ENCODE measurements around the gene CASS4. TPM values are rescaled to one million over a fixed set of nuclear protein-coding genes. Genes with fewer than 3 reads are reported as not detected.

CASS4 gene
- total RNA-seq, 1 donor from 2014 or later: not detected

DNA sequence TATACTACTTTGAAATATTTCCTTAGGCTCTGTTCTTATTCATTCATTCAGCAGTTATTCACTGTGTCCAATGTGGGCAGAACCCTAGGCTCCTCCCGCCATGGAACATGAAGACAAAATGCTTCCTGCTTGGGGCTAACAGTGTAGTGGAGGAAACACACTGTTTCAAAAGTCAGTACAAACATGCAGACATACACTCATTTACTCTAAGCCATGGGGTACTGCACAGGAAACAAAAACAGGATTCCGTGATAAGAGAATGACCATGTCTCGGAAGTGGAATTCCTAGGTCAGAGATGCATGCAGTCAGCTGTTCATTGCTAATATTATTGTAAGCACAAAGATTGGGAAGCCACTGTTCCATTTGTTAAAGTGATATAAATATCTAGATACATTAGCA lies 94.0 kb downstream of the CASS4 start:
- Mint-ChIP-seq H3K36me3 (ENCODE audit: unreplicated experiment) (no peaks in the 10 kb centered on the region), H3K27ac (ENCODE audit: unreplicated experiment) (no peak overlapping the region), H3K27me3 (ENCODE audit: unreplicated experiment) (no peaks in the 10 kb centered on the region), H3K4me1 (ENCODE audit: low read depth, unreplicated experiment) (peaks cover 33% of the 10 kb centered on the region), H3K9me3 (ENCODE audit: unreplicated experiment) (peaks cover 2% of the 10 kb centered on the region), H3K4me3 (ENCODE audit: unreplicated experiment) (no peak overlapping the region)
- DNase-seq: no peak
- TF ChIP-seq, protein P1, sequence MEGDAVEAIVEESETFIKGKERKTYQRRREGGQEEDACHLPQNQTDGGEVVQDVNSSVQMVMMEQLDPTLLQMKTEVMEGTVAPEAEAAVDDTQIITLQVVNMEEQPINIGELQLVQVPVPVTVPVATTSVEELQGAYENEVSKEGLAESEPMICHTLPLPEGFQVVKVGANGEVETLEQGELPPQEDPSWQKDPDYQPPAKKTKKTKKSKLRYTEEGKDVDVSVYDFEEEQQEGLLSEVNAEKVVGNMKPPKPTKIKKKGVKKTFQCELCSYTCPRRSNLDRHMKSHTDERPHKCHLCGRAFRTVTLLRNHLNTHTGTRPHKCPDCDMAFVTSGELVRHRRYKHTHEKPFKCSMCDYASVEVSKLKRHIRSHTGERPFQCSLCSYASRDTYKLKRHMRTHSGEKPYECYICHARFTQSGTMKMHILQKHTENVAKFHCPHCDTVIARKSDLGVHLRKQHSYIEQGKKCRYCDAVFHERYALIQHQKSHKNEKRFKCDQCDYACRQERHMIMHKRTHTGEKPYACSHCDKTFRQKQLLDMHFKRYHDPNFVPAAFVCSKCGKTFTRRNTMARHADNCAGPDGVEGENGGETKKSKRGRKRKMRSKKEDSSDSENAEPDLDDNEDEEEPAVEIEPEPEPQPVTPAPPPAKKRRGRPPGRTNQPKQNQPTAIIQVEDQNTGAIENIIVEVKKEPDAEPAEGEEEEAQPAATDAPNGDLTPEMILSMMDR (IDR thresholded peaks at IDR 0.05; ENCODE audit: partially characterized antibody, unreplicated experiment): no peak

Other genes starting within 250 kb of the CASS4 start
- not detected for gene MC3R, start 163.5 kb upstream of the CASS4 start, total RNA-seq (ENCODE audit: unreplicated experiment)
- gene FAM210B, start 53.3 kb upstream of the CASS4 start, total RNA-seq (ENCODE audit: unreplicated experiment): 86.1 TPM
- 12.4 TPM for gene AURKA, start 20.0 kb upstream of the CASS4 start, total RNA-seq (ENCODE audit: unreplicated experiment)
- 25.6 TPM for gene CSTF1, start 19.6 kb upstream of the CASS4 start, total RNA-seq (ENCODE audit: unreplicated experiment)
- 66.3 TPM for gene RTF2, start 56.4 kb downstream of the CASS4 start, total RNA-seq (ENCODE audit: unreplicated experiment)
- gene FAM209A, start 112.5 kb downstream of the CASS4 start, total RNA-seq (ENCODE audit: unreplicated experiment): not detected
- gene FAM209B, start 121.0 kb downstream of the CASS4 start, total RNA-seq (ENCODE audit: unreplicated experiment): not detected
- gene TFAP2C, start 217.0 kb downstream of the CASS4 start, total RNA-seq (ENCODE audit: unreplicated experiment): 35.3 TPM

All from glutamatergic neuron (in vitro differentiated cells).